Neural progenitor cell (in vitro differentiated cells): ENCODE results near the gene GP1BA. TPM values are rescaled to one million over a fixed set of nuclear protein-coding genes. Genes with fewer than 3 reads are reported as not detected.

Experiments used
- DNase-seq: peaks from one replicate; pipeline ENCODE4 v3.0.0-alpha.2; 2016; ENCODE audit warnings: low spot score
- H2AFZ ChIP-seq: fragments of 200-600 bp; sonication (generic); replicated peaks from 2 replicates; pipeline ENCODE4 v1.6.1; 2016; ENCODE audit warnings: antibody characterized with exemption
- H3F3A ChIP-seq: fragments of 200-600 bp; sonication (generic); 2 replicates; pipeline ENCODE4 v1.6.1; 2016; ENCODE audit warnings: antibody characterized with exemption, low read depth
- H3K27ac ChIP-seq: fragments of 200-600 bp; sonication (generic); 2 replicates; pipeline ENCODE4 v1.5.1; 2016; ENCODE audit warnings: mild to moderate bottlenecking
- H3K27me3 ChIP-seq: fragments of 200-600 bp; sonication (generic); 2 replicates; pipeline ENCODE4 v1.6.1; 2016; ENCODE audit warnings: mild to moderate bottlenecking, moderate library complexity
- H3K36me3 ChIP-seq: fragments of 200-600 bp; sonication (generic); 2 replicates; pipeline ENCODE4 v1.5.1; 2016
- H3K4me1 ChIP-seq: fragments of 200-600 bp; sonication (generic); 2 replicates; pipeline ENCODE4 v1.6.1; 2016; ENCODE audit warnings: mixed run types
- H3K4me2 ChIP-seq: fragments of 200-600 bp; sonication (generic); 2 replicates; pipeline ENCODE4 v1.6.1; 2016
- H3K4me3 ChIP-seq: fragments of 200-600 bp; sonication (generic); 2 replicates; pipeline ENCODE4 v1.5.1; 2016
- H3K79me2 ChIP-seq: fragments of 200-600 bp; sonication (generic); 2 replicates; pipeline ENCODE4 v1.6.1; 2016; ENCODE audit warnings: low read depth
- H3K9ac ChIP-seq: fragments of 200-600 bp; sonication (generic); 2 replicates; pipeline ENCODE4 v1.6.1; 2016
- H3K9me3 ChIP-seq: fragments of 200-600 bp; sonication (generic); 2 replicates; pipeline ENCODE4 v1.5.1; 2016; ENCODE audit warnings: low read depth
- H4K20me1 ChIP-seq: fragments of 200-600 bp; sonication (generic); 2 replicates; pipeline ENCODE4 v1.6.1; 2016; ENCODE audit warnings: low read depth
- H3K27ac Mint-ChIP-seq: 3 replicates; pipeline ENCODE4 v1.8.0; 2021; ENCODE audit warnings: mixed read lengths
- H3K27me3 Mint-ChIP-seq: 2 replicates; pipeline ENCODE4 v1.8.0; 2022; ENCODE audit warnings: low read depth, mild to moderate bottlenecking, inconsistent platforms, moderate library complexity, mixed read lengths; ENCODE audit not compliant: insufficient read depth
- H3K36me3 Mint-ChIP-seq: 3 replicates; pipeline ENCODE4 v1.8.0; 2021; ENCODE audit warnings: mixed read lengths
- H3K4me1 Mint-ChIP-seq: 3 replicates; pipeline ENCODE4 v1.8.0; 2021; ENCODE audit warnings: mixed read lengths
- H3K4me3 Mint-ChIP-seq: 3 replicates; pipeline ENCODE4 v1.8.0; 2021; ENCODE audit warnings: mild to moderate bottlenecking, moderate library complexity, mixed read lengths
- H3K9me3 Mint-ChIP-seq: 3 replicates; pipeline ENCODE4 v1.8.0; 2020; ENCODE audit warnings: mixed read lengths
- EZH2 ChIP-seq: fragments of 200-600 bp; sonication (generic); IDR thresholded peaks from 2 replicates; pipeline ENCODE4 v1.6.1; 2017; ENCODE audit warnings: antibody characterized with exemption, mild to moderate bottlenecking, moderate library complexity
- EZH2phosphoT487 ChIP-seq: fragments of 200-600 bp; sonication (generic); IDR thresholded peaks from 2 replicates; pipeline ENCODE4 v1.6.1; 2017; ENCODE audit warnings: antibody characterized with exemption
- total RNA-seq: library from RNA; depleted of rRNA; stranded (reverse); fragments of >200 nt; gene quantifications from 2 replicates; pipeline ENCODE4 v1.2.3, GENCODE V29; 2015; ENCODE audit warnings: low replicate concordance
- TF ChIP-seq, protein P1 (sequence below): fragments of 200-600 bp; sonication (generic); IDR thresholded peaks from 2 replicates; pipeline ENCODE4 v1.5.1; 2017; ENCODE audit warnings: antibody characterized with exemption, mild to moderate bottlenecking

GP1BA gene
- total RNA-seq, 1 donor from 2014 or later = not detected

DNA sequence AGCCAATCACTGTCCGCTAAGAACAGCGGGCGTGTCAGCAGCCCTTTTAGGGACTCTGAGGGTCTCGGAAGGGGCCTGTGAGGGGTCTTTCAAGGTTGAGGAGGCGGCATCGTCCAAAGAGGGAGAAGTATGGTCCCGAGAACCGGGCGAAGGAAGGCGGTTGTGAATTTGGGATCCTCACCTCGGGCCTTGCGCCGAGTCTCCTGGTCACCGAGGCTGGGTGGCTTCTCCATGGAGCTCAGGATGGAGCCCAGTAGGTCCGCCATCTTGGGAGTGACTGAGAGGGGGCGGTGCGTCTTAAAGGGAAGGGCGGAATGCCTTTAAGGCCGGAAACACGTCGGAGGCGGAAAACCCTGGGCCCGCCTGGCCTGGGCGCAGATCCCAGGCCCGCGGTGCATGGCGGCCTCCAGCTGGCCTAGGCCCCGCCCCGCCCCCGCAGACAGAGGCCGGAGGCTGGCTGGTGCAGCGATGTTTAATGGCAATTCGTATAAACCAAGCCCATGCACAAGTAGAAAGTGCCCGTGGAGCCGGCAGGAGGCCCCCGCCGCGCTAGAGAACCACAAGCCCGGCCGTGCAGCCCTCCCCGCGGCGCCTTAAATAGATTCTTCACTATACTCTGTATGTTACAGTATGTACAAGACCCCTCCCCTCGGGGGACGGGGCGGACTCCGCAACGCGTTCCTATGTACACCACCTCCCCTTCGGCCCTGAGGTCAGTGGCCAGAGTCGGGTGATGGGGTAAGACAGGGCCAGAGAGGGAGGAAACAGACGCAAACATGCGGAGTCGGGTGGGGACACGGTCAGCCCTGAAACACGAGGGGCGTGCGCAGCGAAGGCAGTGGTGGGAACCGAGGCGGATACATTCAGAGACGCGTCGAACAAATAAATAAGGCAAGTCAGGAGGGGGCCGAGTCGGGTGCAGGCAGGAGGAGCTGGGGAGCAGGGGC lies 35.7 kb downstream of the GP1BA start, which contains the start of gene SPAG7:
Gene SPAG7 (minus strand): TSS at position 279 of the 947 bp plus-strand sequence. CDS start 13 bp downstream, at position 266.
- no peaks in the 10 kb centered on the region for H3K36me3 ChIP-seq
- peaks cover 3% of the 10 kb centered on the region for H3K27me3 ChIP-seq
- H3K4me3 ChIP-seq = peak within 1 kb of the TSS; percentile 65
- Mint-ChIP-seq H3K9me3 (peaks cover 7% of the 10 kb centered on the region), H3K36me3 (peaks cover 22% of the 10 kb centered on the region), H3K4me3 (no peak within 1 kb of the TSS), H3K4me1 (peaks cover 32% of the 10 kb centered on the region), H3K27me3 (peaks cover 8% of the 10 kb centered on the region), H3K27ac (no peak within 1 kb of the TSS)
- H3K4me1 ChIP-seq = peaks cover 14% of the 10 kb centered on the region
- peaks cover 32% of the 10 kb centered on the region for H4K20me1 ChIP-seq
- TF ChIP-seq EZH2phosphoT487 (no peak), EZH2 (no peak)
- TF ChIP-seq, protein P1, sequence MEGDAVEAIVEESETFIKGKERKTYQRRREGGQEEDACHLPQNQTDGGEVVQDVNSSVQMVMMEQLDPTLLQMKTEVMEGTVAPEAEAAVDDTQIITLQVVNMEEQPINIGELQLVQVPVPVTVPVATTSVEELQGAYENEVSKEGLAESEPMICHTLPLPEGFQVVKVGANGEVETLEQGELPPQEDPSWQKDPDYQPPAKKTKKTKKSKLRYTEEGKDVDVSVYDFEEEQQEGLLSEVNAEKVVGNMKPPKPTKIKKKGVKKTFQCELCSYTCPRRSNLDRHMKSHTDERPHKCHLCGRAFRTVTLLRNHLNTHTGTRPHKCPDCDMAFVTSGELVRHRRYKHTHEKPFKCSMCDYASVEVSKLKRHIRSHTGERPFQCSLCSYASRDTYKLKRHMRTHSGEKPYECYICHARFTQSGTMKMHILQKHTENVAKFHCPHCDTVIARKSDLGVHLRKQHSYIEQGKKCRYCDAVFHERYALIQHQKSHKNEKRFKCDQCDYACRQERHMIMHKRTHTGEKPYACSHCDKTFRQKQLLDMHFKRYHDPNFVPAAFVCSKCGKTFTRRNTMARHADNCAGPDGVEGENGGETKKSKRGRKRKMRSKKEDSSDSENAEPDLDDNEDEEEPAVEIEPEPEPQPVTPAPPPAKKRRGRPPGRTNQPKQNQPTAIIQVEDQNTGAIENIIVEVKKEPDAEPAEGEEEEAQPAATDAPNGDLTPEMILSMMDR = no peak
- H3K27ac ChIP-seq = peak within 1 kb of the TSS; percentile 93
- H3F3A ChIP-seq = peaks cover 31% of the 10 kb centered on the region
- peak within 1 kb of the TSS; percentile 78 for H2AFZ ChIP-seq
- H3K4me2 ChIP-seq = peak within 1 kb of the TSS; percentile 95
- H3K9ac ChIP-seq = peak within 1 kb of the TSS; percentile 79
- DNase-seq = peak; percentile 97
- H3K9me3 ChIP-seq = no peaks in the 10 kb centered on the region
- H3K79me2 ChIP-seq = peaks cover 38% of the 10 kb centered on the region

DNA sequence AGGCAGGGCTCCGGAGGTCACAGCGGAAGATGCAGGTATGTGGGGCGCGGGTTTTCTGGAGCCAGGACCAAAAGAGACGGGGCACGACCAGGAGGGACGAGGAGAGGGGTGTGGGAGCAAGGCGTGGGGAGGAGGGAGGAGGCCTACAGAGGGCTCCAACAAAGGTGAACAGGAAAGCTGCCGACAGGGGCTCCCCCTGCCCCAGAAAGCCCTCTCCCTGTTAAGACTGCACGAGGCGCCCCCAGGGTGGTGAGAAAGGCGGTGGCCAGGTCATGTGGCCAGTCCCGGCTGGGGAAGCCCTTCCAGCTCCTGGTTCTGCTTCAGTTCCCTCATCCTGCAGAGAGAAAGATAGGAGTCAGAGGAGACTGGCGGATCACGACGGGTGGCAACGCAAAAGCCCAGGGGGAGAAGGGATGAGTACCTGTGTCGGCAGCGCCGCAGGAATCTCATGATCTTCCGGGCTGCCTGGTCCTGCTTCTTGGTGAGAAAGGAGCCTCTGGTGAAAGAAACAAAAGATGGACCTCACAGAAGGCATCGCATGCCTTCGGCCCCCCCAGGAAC lies 36.5 kb downstream of the GP1BA start:
- peaks cover 23% of the 10 kb centered on the region for H3K36me3 Mint-ChIP-seq
- peaks cover 32% of the 10 kb centered on the region for H3K4me1 Mint-ChIP-seq
- H3K79me2 ChIP-seq = peaks cover 38% of the 10 kb centered on the region
- no peaks in the 10 kb centered on the region for H3K36me3 ChIP-seq
- H3K4me3 ChIP-seq = peak overlapping the region; percentile 65
- H3K27ac Mint-ChIP-seq = no peak overlapping the region
- peaks cover 8% of the 10 kb centered on the region for H3K27me3 Mint-ChIP-seq
- H3K27me3 ChIP-seq = peaks cover 7% of the 10 kb centered on the region
- H4K20me1 ChIP-seq = peaks cover 39% of the 10 kb centered on the region
- peaks cover 31% of the 10 kb centered on the region for H3F3A ChIP-seq
- peak overlapping the region; percentile 35 for H2AFZ ChIP-seq
- no peak overlapping the region for H3K4me3 Mint-ChIP-seq
- peak overlapping the region; percentile 95 for H3K4me2 ChIP-seq
- peaks cover 7% of the 10 kb centered on the region for H3K9me3 Mint-ChIP-seq
- H3K4me1 ChIP-seq = peaks cover 14% of the 10 kb centered on the region
- H3K9me3 ChIP-seq = no peaks in the 10 kb centered on the region
- peak; percentile 60 for DNase-seq
- peak overlapping the region; percentile 43 for H3K9ac ChIP-seq
- peak overlapping the region; percentile 73 for H3K27ac ChIP-seq
- TF ChIP-seq EZH2phosphoT487 = no peak
- TF ChIP-seq EZH2 = no peak
- TF ChIP-seq, protein P1 = no peak

DNA sequence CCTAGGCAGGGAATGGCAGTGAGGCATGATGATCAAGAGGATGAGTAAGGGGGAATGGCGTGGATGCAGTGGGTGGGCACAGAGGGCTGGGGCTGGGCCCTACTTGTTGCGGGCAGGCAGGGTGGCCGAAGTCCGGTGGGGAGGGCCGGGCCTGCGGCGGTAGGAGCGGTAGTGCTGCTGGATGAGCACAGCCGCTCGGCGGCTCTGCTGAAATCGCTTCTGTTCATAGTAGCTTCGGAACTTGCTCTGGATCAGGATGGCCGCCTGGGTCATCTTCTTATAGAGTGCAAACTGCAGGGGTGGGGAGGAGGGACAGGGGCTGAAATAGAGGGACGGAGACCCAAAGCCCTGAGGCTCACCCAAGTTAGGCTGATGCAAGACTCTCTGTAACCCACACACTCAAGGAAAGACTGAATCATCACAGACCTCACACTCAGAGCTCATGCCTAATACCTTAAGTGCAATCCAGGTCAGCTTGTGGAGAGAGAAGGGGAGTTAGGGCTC lies 37.0 kb downstream of the GP1BA start:
- Histone ChIP-seq H3K9me3 (no peaks in the 10 kb centered on the region), H3K27ac (no peak overlapping the region), H3K36me3 (no peaks in the 10 kb centered on the region), H3K27me3 (peaks cover 7% of the 10 kb centered on the region), H3K9ac (peak overlapping the region; percentile 43), H2AFZ (no peak overlapping the region), H3K4me2 (peak overlapping the region; percentile 95), H3K4me1 (peaks cover 14% of the 10 kb centered on the region), H4K20me1 (peaks cover 40% of the 10 kb centered on the region), H3F3A (peaks cover 31% of the 10 kb centered on the region), H3K79me2 (peaks cover 38% of the 10 kb centered on the region), H3K4me3 (peak overlapping the region; percentile 65)
- TF ChIP-seq, protein P1 = no peak
- no peak for TF ChIP-seq EZH2phosphoT487
- no peak for TF ChIP-seq EZH2
- Mint-ChIP-seq H3K4me1 (peaks cover 34% of the 10 kb centered on the region), H3K4me3 (no peak overlapping the region), H3K27ac (no peak overlapping the region), H3K9me3 (peaks cover 7% of the 10 kb centered on the region), H3K27me3 (peaks cover 8% of the 10 kb centered on the region), H3K36me3 (peaks cover 23% of the 10 kb centered on the region)
- DNase-seq = no peak
